GM19099 (cell line): Measurements from ENCODE around the gene FAM181A.

ENCODE experiments used
- POLR2A ChIP-seq: IDR thresholded peaks from 3 replicates; pipeline ENCODE4 v1.6.1; 2011; ENCODE audit warnings: low read depth; ENCODE audit not compliant: insufficient read length; ENCODE audit errors: extremely low read depth

The FAM181A gene

DNA sequence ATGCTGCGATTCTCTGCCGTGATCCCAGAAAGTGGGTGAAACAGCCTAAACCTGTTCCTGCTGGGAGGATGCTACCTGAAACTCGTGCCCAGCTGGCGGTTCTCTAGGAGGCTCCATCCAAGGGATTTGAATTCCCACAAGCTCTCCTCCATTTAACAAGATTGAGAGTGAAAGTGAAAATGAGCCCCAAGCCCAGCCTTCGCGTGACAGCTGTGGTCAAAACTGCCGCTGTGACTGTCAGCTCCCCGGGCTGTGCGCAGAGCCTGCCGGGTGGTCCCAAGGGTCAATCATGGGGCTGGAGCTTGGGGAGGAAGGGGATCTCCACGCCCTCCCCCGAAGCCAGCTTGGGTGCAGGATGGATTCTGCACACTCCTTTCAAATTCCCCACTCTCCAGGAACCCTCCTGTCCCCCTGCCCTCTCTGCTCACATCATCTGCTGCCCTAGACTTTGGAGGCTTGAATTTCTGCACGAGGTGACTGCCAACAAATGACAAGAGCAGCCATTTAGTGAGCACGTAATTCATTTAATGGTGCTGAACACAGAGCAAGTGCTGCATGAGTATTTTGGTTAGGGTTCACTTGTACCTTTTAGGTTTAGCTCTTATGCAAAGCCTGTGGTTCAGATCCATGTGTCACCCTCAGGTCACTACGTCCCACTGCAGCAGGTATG, 44.0 kb downstream of the FAM181A start:
- no peak for TF ChIP-seq POLR2A

DNA sequence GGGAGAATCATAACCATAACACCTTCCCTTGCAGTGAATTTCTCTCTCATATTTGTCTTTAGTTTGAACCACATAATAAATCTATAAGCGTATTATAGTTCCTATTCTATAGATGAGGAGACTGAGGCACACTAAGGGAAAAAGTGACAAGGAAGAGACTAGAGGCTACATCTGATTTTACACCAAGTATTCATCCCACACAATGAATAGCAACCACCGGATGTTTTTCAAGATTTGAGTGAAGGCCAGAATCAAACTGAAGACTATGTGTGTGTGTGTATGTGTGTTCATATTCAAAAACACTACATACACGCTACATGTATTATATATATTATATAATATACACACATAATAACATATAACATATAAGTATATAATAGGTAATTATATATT, 44.5 kb downstream of the FAM181A start:
- TF ChIP-seq POLR2A, result no peak

DNA sequence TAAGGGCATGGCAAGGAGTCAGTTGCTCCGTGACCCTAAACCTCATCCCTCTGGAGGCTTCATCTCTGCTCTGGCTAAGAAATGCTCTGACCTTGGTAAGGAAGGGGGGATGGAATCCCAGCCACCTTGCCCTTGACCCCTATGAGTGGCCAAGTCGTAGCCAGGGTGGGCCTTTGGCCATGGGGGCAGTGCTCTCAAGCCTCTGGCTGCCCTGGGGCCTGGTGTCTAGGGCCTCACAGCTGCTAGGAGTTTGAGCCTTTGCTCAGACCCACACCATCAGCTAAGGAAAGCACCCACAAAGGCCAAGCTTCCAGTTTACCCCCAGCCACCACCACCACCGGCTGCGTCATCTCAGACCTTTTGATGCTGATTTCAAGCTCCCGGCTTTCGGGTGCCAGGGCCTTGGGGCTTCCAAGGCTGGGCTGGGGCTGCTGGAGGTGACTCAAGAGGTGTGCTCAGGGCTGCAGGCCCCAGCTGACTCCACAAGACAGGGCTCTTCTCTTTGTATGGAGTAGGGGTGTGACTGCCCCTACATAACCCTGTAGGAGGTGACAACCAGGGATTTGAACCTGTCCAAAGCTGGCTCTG, 45.6 kb downstream of the FAM181A start:
- TF ChIP-seq POLR2A, result no peak

DNA sequence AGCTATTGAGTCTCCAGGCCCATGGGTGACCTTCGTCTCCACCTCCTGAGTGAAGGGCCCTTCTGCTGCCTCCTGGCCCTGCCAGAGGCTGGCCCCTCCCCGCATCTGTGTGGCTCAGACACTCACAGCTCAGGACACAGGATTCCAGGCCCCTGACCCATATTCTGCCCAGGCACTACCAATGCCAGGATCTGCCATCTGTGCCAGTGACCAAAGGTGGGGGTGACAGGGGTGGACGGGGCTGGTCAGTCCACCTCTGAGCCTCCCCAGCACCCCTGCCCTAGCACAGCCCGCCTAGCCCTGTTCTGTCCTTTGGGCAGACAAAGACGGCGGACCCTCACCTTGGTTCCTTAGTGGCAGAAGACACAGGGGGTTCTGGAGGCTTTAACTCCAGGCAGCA, 46.5 kb downstream of the FAM181A start:
- TF ChIP-seq POLR2A, result no peak

DNA sequence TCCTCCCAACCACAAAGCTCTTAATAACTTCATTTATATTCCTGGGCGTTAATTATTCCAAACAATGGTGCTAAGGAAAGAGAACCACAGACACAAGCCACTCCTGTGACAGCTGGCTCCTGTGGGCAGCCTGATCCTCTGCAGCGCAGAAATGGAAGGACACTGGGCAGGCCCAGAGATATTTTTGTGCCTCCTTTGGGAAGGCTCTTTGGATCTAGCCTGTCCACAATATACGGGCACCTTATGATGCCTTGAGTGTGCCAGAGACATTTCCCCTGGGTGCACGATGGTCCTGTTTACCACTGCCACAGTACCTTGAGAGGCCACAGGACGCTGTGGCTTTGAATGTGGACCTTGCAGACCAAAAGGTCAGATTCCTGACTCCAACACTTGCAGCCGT, 47.2 kb downstream of the FAM181A start:
- no peak for TF ChIP-seq POLR2A

DNA sequence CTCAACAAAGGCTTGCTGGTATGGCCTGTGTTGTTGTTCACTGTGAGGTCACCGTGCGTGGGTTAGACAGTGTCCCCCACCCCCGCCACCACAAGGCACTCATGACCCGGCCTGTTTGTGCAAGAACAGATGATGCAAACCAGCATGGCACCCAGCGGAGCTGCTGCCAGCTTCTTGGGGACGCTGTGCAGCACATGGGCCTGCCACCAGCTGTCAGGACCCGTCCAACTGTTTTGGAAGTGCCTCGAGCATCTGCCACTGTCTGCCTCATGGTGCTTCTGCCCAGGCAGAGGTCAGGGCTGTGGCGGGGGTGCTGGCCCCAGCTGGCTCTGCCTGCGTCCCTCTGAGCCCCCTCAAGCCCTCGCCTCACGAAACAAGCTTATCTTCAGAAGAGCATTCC, 47.7 kb downstream of the FAM181A start:
- TF ChIP-seq POLR2A, result peak; percentile 17

DNA sequence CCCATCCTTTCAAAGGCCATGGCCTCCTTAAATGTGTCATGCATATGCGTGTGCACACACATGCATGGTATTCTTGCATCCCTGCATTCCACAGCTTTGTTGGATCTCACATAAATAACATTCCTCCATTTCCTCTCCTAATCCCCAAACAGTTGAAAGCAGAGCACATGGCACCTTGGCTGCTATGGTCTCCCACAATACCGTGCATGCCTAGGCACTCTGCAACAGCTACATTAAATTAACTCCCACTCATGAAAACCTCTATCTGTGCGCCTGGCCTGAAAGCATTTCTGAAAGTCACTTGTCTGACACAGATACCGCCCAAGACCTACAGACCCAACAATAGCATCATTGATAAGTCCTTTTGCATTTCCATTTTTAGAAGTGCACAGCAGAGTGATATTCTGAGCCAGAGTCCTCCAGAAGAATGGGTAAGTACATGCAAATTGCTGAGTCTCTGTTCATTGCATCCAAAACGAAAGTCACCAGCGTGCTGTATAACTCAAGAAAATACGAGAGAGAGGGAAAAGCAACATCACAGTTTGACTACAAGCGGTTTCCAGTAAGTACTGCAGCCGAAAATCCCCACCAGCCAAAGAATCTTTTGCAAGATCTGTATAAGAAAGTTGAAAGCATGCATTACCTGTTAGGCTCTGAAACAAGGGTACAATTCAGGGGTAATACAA, 48.8 kb downstream of the FAM181A start:
- no peak for TF ChIP-seq POLR2A

DNA sequence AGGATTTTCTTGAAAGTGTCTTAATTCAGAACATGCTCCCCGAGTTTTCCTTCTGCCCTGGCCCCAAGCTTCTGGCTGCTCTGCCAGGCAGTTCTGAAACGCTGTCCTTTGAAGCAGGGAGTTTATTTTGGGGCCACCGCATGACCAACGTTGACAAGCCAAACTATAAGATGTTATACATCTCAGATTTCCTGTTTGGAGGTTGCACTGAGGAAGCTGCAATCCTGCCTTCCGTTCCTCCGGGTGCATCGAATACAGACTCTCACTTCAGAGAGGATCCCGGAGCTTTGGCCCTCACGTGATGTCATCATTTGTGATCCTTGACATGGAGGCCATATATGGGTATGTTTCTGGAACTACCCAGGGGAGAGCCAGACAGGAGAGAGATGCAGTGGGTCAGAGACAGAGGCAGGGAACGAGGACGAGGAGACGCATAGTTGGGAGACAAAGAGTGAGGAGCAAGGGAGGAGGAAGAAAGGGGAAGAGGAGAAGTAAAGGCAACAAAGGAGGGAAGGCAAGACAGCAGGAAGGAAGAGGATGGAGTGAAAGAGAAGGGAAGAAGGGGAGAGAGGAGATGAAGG, 49.4 kb downstream of the FAM181A start, which contains the start of gene ASB2:
TSS of gene ASB2 (minus strand) at position 94 of the 581 bp plus-strand sequence. CDS start 12,031 bp downstream, outside the sequence.
- TF ChIP-seq POLR2A, result no peak

DNA sequence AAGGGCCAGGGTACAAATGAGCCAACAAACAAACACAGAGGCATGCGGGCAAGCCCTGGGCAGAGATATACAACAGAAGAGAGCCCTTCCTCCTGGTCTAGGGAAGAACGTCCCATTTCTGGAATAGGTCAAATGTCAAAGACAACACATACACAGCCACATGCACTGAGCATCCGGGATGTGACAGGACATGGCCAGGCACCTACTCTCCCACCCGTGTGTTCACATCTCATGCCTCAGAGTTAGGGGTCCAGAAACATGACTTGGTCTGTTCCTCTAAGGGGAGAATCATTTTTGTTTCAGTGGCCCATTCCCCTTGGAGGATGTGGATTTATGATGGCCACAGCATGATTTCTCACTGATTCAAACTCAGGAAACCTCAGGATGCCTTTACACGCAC, 50.0 kb downstream of the FAM181A start:
- TF ChIP-seq POLR2A, result peak; percentile 19

DNA sequence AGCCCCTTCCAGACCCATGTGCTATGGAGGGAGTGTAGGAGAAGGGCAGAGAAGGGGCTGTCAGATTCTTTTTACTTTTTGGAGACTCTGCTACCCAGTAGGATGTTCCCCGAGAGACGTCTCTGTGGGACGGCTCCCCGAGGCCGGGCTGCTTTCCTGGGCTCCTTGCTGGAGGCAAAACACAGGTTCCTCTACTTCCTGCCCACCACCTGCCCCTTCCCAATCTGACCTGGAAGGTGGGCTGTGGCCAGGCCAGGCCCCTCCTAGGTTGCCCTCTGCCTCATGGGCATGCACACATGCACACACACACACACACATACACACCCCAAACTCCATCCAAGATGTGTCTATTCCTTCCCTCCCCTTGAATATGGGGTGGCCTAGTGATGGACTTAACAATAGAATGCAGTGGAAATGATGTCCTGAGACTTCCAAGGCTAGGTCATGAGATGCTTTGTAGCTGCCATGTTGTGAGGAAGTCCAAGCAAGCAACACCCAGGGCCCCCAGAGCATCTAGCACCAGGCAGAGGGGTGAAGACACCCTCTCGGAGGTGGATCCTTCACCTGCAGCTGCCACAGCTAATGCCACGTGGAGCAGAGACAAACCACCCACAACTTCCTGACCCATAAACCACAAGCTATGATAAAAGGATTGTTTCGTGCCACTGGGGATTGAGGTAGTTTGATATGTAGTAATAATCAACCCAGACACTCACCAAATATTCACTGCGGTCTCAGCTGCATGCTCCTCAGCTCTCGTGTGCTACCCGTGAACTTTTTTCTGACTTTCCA, 50.8 kb downstream of the FAM181A start:
- TF ChIP-seq POLR2A, result no peak

DNA sequence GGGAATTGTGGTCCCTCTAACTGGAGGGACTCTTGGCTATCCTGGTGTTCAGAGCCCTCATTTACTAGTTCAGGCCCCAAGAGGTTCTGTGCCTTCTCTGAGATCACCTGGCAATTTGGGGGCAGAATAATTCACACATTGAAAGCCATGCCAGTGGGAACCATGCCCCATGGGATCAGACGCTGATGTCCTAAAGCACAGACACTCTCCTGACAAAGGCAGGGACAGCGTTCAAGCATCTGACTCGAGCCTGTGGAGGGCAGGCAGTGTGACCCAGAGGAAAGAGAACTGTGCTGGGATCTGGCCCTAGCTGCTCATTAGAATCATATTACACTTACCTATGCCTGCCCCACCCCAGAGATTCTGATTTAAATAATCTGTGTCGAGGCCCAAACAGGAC, 51.6 kb downstream of the FAM181A start:
- TF ChIP-seq POLR2A, result no peak
